Activated CD8-positive, alpha-beta memory T cell treated with anti-CD3 and anti-CD28 coated beads, Interleukin-2, amount 50 U/mL, for 48 hours (primary cell): ENCODE results near the gene TRIM26.
"Not testable (repeated sequence)": the region's sequence is repeated elsewhere in the genome, so short reads cannot be mapped to it uniquely, and the experiment has no call there.

Experiments
- DNase-seq: peaks from one replicate; pipeline ENCODE4 v3.0.0-alpha.2; 2020

TRIM26 gene

GRCh38 chr6:30152910-30153610 is 60.1 kb downstream of the TRIM26 start:
- no peak for DNase-seq

- DNase-seq: no peak
Observed at GRCh38 chr6:30152016-30152673, 61.1 kb downstream of the TRIM26 start.

GRCh38 chr6:30151580-30151979 is 61.6 kb downstream of the TRIM26 start:
- DNase-seq: no peak

- DNase-seq: no peak
Observed at GRCh38 chr6:30150671-30151395, 62.4 kb downstream of the TRIM26 start.

- DNase-seq: no peak
Observed at GRCh38 chr6:30149858-30150550, 63.2 kb downstream of the TRIM26 start.

- no peak for DNase-seq
Observed at GRCh38 chr6:30149234-30149633, 64.0 kb downstream of the TRIM26 start.

GRCh38 chr6:30147096-30147495 is 66.1 kb downstream of the TRIM26 start:
- no peak for DNase-seq

- DNase-seq: no peak
Observed at GRCh38 chr6:30145818-30146217, 67.4 kb downstream of the TRIM26 start.

- no peak for DNase-seq
Observed at GRCh38 chr6:30144811-30145210, 68.4 kb downstream of the TRIM26 start.

- DNase-seq: no peak
Observed at GRCh38 chr6:30143780-30144179, 69.4 kb downstream of the TRIM26 start.

- DNase-seq: no peak
Observed at GRCh38 chr6:30142665-30143064, 70.5 kb downstream of the TRIM26 start.

GRCh38 chr6:30140240-30140639 is 73.0 kb downstream of the TRIM26 start:
- DNase-seq: not testable (repeated sequence)

- no peak for DNase-seq
Observed at GRCh38 chr6:30136570-30137286, 76.5 kb downstream of the TRIM26 start.

- DNase-seq: no peak
Observed at GRCh38 chr6:30135757-30136156, 77.4 kb downstream of the TRIM26 start, which contains the start of gene TRIM40. TSS of gene TRIM40 (plus strand) at chr6:30136140. CDS start at chr6:30137037, 897 bp downstream.

GRCh38 chr6:30135147-30135546 is 78.1 kb downstream of the TRIM26 start:
- DNase-seq: no peak
